ENCODE results near the gene CCL22.

GRCh38 chr16:57366544-57367040 lies 8.0 kb downstream of the CCL22 start:
- TF ChIP-seq POLR2A (IDR thresholded peaks at IDR 0.05; ENCODE audit: low read length) (no peak), GATA3 (IDR thresholded peaks at IDR 0.05; ENCODE audit: borderline replicate concordance) (no peak)

Measured in A549 (cell line).